ENCODE measurements around the gene GPC6.

DNA sequence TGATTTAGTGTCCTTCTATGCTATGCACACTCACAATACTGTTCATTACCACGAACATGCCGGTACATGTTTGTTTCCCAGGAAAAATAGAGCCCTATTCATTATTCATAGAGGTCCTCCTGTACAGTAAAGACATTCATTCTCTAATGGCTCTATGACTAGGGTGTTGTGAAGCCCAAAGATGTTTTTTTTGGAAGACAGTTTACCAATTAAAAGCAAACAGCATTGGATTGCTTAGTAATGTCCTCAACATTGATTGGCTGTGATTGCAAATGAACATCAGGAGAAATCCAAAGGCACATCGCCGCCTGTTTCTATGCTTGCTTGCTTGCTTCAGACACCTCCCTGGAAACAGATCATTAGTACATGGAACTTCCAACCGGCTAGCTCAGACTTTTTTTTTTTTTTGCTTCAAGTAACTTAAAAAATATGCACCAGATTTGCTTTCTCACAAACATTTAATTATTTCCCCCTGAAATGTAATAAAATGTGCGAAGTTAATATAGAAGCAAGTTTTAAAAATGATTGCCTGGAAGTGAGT, 8.8 kb upstream of the GPC6 start:
- TF ChIP-seq CTCF (IDR thresholded peaks at IDR 0.05) (no peak), EZH2 (IDR thresholded peaks at IDR 0.05; ENCODE audit: borderline replicate concordance, insufficient read depth, low read depth, low read length, poor library complexity, severe bottlenecking) (no peak)

All from B cell (primary cell).